AG04450 (cell line): ENCODE measurements around the gene MOV10L1. TPM values are rescaled to one million over a fixed set of nuclear protein-coding genes. Genes with fewer than 3 reads are reported as not detected.

Experiments used
- CTCF ChIA-PET: fragments of 300-600, 350-600 bp; formaldehyde crosslinking; extraction: SDS; loops from one replicate; lab custom pipeline; 2022; ENCODE audit warnings: antibody characterized with exemption, inconsistent platforms; lab: Charles Lee
- POLR2A ChIA-PET: fragments of 350-600 bp; formaldehyde crosslinking; extraction: SDS; loops from one replicate; lab custom pipeline; 2021; ENCODE audit warnings: antibody characterized with exemption, inconsistent platforms; lab: Yijun Ruan, JAX
- DNase-seq: peaks from one replicate; pipeline ENCODE4 v3.0.0-alpha.2; 2011; ENCODE audit warnings: low read depth, low spot score
- H3K27ac ChIP-seq: one replicate; pipeline ENCODE4 v1.5.1; 2012; ENCODE audit warnings: low read depth, low read length, control low read depth
- H3K27me3 ChIP-seq: one replicate; pipeline ENCODE4 v1.6.0; 2012; ENCODE audit warnings: low read length; ENCODE audit not compliant: control insufficient read depth, insufficient read depth
- H3K4me3 ChIP-seq: 2 replicates; pipeline ENCODE4 v1.5.1; 2011; ENCODE audit warnings: mild to moderate bottlenecking, low read depth, low read length, control low read depth
- H3K9me3 ChIP-seq: 2 replicates; pipeline ENCODE4 v1.5.1; 2012; ENCODE audit warnings: low read length; ENCODE audit not compliant: control insufficient read depth, insufficient read depth
- polyA plus RNA-seq: library from polyadenylated mRNA; depleted of rRNA; stranded (reverse); fragments of >200 nt; gene quantifications from 2 replicates; pipeline ENCODE4 v1.2.3, GENCODE V29; 2011
- TF ChIP-seq, protein P1 (sequence below): IDR thresholded peaks from 2 replicates; pipeline ENCODE4 v1.5.1; 2011; ENCODE audit warnings: low read depth, low read length, control low read depth, inconsistent platforms

The MOV10L1 gene
- polyA plus RNA-seq, 1 experiment = 4.2 TPM

DNA sequence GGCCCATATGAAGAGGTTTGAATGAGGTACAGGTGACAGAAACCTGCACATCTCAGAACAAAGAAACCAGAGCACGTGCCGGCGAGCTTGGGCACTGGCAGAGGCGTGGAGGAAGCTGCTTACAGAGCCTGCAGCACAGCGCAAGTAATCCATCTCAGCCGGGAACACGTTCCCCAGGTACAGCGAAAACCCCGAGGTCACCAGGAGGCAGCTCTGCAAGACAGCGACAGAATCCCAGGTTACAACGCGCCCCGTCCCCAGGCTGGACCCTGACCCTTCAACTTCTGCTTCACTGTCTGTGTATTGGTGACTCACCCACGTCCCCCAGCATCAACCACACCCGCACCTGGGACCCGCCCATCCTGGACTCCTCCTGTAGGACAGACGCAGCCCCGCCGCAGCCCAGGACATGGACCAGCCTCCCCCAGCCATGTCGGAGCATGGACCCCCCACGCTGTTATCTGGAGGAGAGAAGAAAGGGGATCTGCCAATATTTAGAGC lies 6.8 kb upstream of the MOV10L1 start:
- CTCF ChIA-PET = interaction anchor here (0.6 kb wide), 1 partner anchor 14 kb away, joined by 4 read pairs; no protein-coding TSS in a partner anchor
- H3K27me3 ChIP-seq = peaks cover 9% of the 10 kb centered on the region
- TF ChIP-seq, protein P1, sequence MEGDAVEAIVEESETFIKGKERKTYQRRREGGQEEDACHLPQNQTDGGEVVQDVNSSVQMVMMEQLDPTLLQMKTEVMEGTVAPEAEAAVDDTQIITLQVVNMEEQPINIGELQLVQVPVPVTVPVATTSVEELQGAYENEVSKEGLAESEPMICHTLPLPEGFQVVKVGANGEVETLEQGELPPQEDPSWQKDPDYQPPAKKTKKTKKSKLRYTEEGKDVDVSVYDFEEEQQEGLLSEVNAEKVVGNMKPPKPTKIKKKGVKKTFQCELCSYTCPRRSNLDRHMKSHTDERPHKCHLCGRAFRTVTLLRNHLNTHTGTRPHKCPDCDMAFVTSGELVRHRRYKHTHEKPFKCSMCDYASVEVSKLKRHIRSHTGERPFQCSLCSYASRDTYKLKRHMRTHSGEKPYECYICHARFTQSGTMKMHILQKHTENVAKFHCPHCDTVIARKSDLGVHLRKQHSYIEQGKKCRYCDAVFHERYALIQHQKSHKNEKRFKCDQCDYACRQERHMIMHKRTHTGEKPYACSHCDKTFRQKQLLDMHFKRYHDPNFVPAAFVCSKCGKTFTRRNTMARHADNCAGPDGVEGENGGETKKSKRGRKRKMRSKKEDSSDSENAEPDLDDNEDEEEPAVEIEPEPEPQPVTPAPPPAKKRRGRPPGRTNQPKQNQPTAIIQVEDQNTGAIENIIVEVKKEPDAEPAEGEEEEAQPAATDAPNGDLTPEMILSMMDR = no peak
- POLR2A ChIA-PET = no interaction called here
- H3K9me3 ChIP-seq = peaks cover 13% of the 10 kb centered on the region
- no peak overlapping the region for H3K27ac ChIP-seq
- DNase-seq = no peak
- H3K4me3 ChIP-seq = no peak overlapping the region

DNA sequence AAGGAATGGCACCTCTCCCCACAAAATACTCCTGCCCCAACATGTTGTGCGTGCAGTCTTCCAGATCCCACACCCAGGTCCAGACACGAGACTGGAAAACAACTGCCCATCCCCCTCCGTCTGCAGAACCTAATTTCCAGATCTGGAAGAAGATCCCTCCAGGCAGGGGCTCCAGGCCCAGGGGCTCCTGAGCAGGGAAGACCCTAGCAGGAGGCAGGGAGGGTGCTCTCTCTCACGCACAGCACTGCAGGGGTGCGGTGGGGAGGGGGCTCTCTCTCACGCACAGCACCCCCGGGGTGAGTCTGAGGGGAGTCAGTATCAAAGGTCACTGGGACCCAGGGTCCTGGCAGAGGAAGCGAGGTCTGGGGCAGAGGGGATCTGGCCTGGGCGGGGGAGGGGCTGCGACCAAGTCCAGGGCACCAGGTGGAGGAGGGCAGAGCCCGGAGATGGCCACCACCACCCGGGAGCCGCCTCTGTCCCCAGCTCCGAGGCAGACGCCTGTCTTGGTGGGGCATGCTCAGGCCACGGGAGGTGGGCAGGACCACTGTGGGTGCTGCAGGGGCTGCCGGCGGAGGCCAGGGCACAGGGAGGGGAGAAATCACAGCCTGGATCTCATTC lies 6.2 kb upstream of the MOV10L1 start:
- TF ChIP-seq, protein P1 = no peak

DNA sequence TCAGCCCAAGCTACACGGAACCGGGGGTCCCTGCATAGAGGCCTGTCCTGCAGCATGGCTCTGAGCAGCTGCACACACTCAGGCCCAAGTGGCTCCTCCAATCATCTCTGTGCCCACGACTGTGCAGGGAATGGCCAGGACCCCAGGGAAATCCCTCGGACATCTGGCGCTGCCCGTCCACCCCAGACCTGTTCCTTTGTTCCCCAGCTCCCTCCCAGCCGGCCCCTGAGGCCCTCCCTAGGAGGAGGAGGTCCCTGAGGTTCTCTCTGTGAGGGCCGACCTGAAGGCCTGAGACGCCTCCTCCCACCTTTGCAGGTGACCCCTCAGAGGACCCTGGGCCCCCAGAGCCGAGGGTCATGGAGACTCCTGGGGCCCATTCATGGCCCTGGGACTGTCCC lies 5.7 kb upstream of the MOV10L1 start:
- DNase-seq = no peak
- H3K27me3 ChIP-seq = peaks cover 9% of the 10 kb centered on the region
- CTCF ChIA-PET = no interaction called here
- POLR2A ChIA-PET = no interaction called here
- peaks cover 15% of the 10 kb centered on the region for H3K9me3 ChIP-seq
- H3K27ac ChIP-seq = no peak overlapping the region
- H3K4me3 ChIP-seq = no peak overlapping the region
- TF ChIP-seq, protein P1 = no peak

More for the DNA sequence above, 6.2 kb upstream of the MOV10L1 start:
- ChIA-PET POLR2A (no interaction called here), CTCF (interaction anchor here (0.6 kb wide), 1 partner anchor 15 kb away, joined by 4 read pairs; no protein-coding TSS in a partner anchor)
- Histone ChIP-seq H3K4me3 (no peak overlapping the region), H3K27ac (no peak overlapping the region), H3K9me3 (peaks cover 15% of the 10 kb centered on the region), H3K27me3 (peaks cover 9% of the 10 kb centered on the region)
- no peak for DNase-seq

DNA sequence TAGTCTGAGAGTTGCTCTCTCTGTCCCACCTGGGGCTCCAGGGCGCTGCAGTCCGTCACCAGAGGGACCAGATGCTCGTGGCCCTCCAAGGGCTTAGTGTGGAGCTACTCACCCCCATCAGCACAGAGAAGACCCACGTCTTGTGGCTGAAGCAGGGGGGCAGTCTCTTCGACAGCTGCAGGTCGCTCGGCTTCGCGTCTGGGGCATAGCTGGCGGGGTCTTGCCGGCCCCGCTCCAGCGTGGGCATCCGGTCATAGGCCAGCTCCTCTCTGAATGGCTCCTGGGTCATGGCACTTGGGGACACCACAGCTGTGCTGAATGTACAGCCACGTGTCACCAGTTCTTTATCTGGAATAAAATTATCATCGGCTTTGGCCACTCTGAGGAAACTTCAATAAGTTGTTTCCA lies 5.2 kb upstream of the MOV10L1 start:
- no peak for DNase-seq
- Histone ChIP-seq H3K9me3 (peaks cover 17% of the 10 kb centered on the region), H3K4me3 (no peak overlapping the region), H3K27me3 (peaks cover 9% of the 10 kb centered on the region), H3K27ac (no peak overlapping the region)
- TF ChIP-seq, protein P1 = no peak
- POLR2A ChIA-PET = no interaction called here
- CTCF ChIA-PET = interaction anchor here (0.7 kb wide), 1 partner anchor 26 kb away, joined by 3 read pairs; no protein-coding TSS in a partner anchor
